HG03045 (cell line): ENCODE data around the gene LRRC17.

Experiments used
- ATAC-seq: cut with Tn5 transposase; IDR thresholded peaks from one replicate; pipeline ENCODE4 v1.9.1; 2021; ENCODE audit warnings: mild to moderate bottlenecking, moderate library complexity; ENCODE audit not compliant: unreplicated experiment

LRRC17 gene

GRCh38 chr7:102985176-102985783 lies 72.5 kb downstream of the LRRC17 start:
- no peak for ATAC-seq

- ATAC-seq, result no peak
These were observed 75.3 kb downstream of the LRRC17 start for GRCh38 chr7:102988088-102988487.

- ATAC-seq, result no peak
These were observed 76.1 kb downstream of the LRRC17 start for GRCh38 chr7:102988631-102989560.

GRCh38 chr7:102990642-102991041 lies 77.8 kb downstream of the LRRC17 start:
- ATAC-seq, result no peak

- ATAC-seq, result no peak
These were observed 78.3 kb downstream of the LRRC17 start for GRCh38 chr7:102991077-102991539.

GRCh38 chr7:102991540-102992214 lies 78.9 kb downstream of the LRRC17 start:
- ATAC-seq, result no peak

GRCh38 chr7:102992509-102992937 lies 79.7 kb downstream of the LRRC17 start:
- ATAC-seq, result no peak

- no peak for ATAC-seq
These were observed 80.3 kb downstream of the LRRC17 start for GRCh38 chr7:102992938-102993717.

- ATAC-seq, result no peak
These were observed 80.9 kb downstream of the LRRC17 start for GRCh38 chr7:102993718-102994029.

- no peak for ATAC-seq
These were observed 81.8 kb downstream of the LRRC17 start for GRCh38 chr7:102994567-102994966.
